H1 (cell line): ENCODE measurements around the gene HRH3.

Experiments used
- CTCF ChIP-seq, 3 experiments: IDR thresholded peaks; 1 replicate in 2 of 3; 2 replicates in 1 of 3; pipeline versions ENCODE4 v1.5.1 to v1.6.1; 2011; ENCODE audit warnings: low read length in 3 of 3, mild to moderate bottlenecking in 3 of 3, inconsistent platforms in 2 of 3, low read depth in 1 of 3, moderate library complexity in 1 of 3; ENCODE audit not compliant: insufficient read depth in 1 of 3; ENCODE audit errors: control extremely low read depth in 1 of 3
- EZH2 ChIP-seq: fragments of 200-600 bp; sonication (generic); IDR thresholded peaks from 2 replicates; pipeline ENCODE4 v1.7.1; 2012; ENCODE audit warnings: low read depth, mild to moderate bottlenecking, moderate library complexity, low read length, inconsistent platforms; ENCODE audit not compliant: severe bottlenecking
- USF2 ChIP-seq: IDR thresholded peaks from 2 replicates; pipeline ENCODE4 v1.6.1; 2011; ENCODE audit warnings: low read length, improper control_type of control experiment

GRCh38 chr20:62215020-62215990 is 4.8 kb downstream of the HRH3 start:
- TF ChIP-seq USF2 (no peak), CTCF (IDR thresholded peaks at IDR 0.05; ENCODE audit: control extremely low read depth in 1 of 3, insufficient read depth in 1 of 3, low read depth in 1 of 3, low read length in 3 of 3) (no peak), EZH2 (no peak)
